ENCODE measurements around the gene PACSIN3. TPM values are rescaled to one million over a fixed set of nuclear protein-coding genes. Genes with fewer than 3 reads are reported as not detected.

PACSIN3 gene
- total and polyA plus RNA-seq, 8 donors: 32.9 to 63.1 (median 49.3) TPM

GRCh38 chr11:47178737-47179654, 7.2 kb downstream of the PACSIN3 start:
- Histone ChIP-seq H3K9me3 (no peaks in the 10 kb centered on the region), H3K4me1 (peaks cover 14 to 28% of the 10 kb centered on the region in 2 donors), H3K27ac (no peak overlapping the region), H3K4me3 (no peak overlapping the region), H3K36me3 (peaks cover 0 to 20% of the 10 kb centered on the region in 2 donors), H3K27me3 (peaks cover 0 to 6% of the 10 kb centered on the region in 2 donors)
- no peak for TF ChIP-seq CTCF (IDR thresholded peaks at IDR 0.05)
- ATAC-seq: no peak
- no peak for DNase-seq
- intact Hi-C loops (cut with DNase I): no loop called here

- H3K27me3 ChIP-seq: no peaks in the 10 kb centered on the region
- H3K27ac ChIP-seq: peak overlapping the region; percentile 94 to 97
- intact Hi-C loops (cut with DNase I): no loop called here
- no peaks in the 10 kb centered on the region for H3K9me3 ChIP-seq
- TF ChIP-seq CTCF (IDR thresholded peaks at IDR 0.05): no peak
- no peak overlapping the region for H3K4me3 ChIP-seq
- DNase-seq: no peak
- peaks cover 14 to 28% of the 10 kb centered on the region in 2 donors for H3K4me1 ChIP-seq
- no peak for ATAC-seq
- peaks cover 0 to 27% of the 10 kb centered on the region in 2 donors for H3K36me3 ChIP-seq
Observed at GRCh38 chr11:47178316-47178715, 7.9 kb downstream of the PACSIN3 start.

GRCh38 chr11:47177846-47178245, 8.4 kb downstream of the PACSIN3 start:
- Histone ChIP-seq H3K27ac (peak overlapping the region; percentile 94 to 97), H3K4me3 (peak overlapping the region in 1 of 2 donors; percentile 100), H3K9me3 (no peaks in the 10 kb centered on the region), H3K4me1 (peaks cover 14 to 31% of the 10 kb centered on the region in 2 donors), H3K36me3 (peaks cover 0 to 32% of the 10 kb centered on the region in 2 donors), H3K27me3 (no peaks in the 10 kb centered on the region)
- no peak for TF ChIP-seq CTCF (IDR thresholded peaks at IDR 0.05)
- ATAC-seq (no peak), DNase-seq (no peak)
- intact Hi-C loops (cut with DNase I): no loop called here

- ATAC-seq: peak; percentile 73
Observed at GRCh38 chr11:47177229-47177845, 8.9 kb downstream of the PACSIN3 start.

More at GRCh38 chr11:47177229-47177845, 8.9 kb downstream of the PACSIN3 start:
- Histone ChIP-seq H3K27me3 (no peaks in the 10 kb centered on the region), H3K4me1 (peaks cover 14 to 36% of the 10 kb centered on the region in 2 donors), H3K27ac (peak overlapping the region; percentile 94 to 97), H3K36me3 (peaks cover 0 to 37% of the 10 kb centered on the region in 2 donors), H3K4me3 (peak overlapping the region; percentile 84 to 100), H3K9me3 (no peaks in the 10 kb centered on the region)
- intact Hi-C loops (cut with DNase I): no loop called here
- TF ChIP-seq CTCF (IDR thresholded peaks at IDR 0.05): peak in 1 of 2 donors; percentile 52
- DNase-seq: peak in 2 of 4 donors; percentile 71 to 81
